HG03442 (cell line): ENCODE results near the gene LRRC17.
"Not testable (repeated sequence)": the region's sequence is repeated elsewhere in the genome, so short reads cannot be mapped to it uniquely, and the experiment has no call there.

ENCODE experiments used
- ATAC-seq: cut with Tn5 transposase; IDR thresholded peaks from one replicate; pipeline ENCODE4 v1.9.1; 2021; ENCODE audit warnings: mild to moderate bottlenecking, moderate library complexity; ENCODE audit not compliant: unreplicated experiment

LRRC17 gene

GRCh38 chr7:102942181-102942866, 29.5 kb downstream of the LRRC17 start:
- no peak for ATAC-seq

DNA sequence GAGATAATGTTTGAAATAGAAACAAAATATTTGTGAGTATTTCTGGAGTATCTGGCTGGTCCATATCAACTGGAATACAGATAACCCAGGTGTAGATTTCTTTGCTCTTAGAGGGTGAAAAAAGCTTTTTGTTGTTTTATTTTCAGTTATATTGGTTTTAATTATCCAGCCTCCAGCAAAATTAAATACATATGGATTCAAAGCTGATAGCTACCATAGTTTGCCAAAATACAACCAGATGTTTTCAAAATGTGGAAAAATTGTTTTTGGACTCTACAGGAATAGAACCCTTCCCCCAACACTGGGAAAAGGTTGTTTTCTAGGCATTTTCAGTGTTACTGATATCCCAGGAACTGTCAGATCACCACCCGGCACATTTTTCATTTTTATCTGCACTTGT, 30.1 kb downstream of the LRRC17 start:
- no peak for ATAC-seq

- ATAC-seq: no peak
These were observed 30.8 kb downstream of the LRRC17 start for GRCh38 chr7:102943423-102944169.

DNA sequence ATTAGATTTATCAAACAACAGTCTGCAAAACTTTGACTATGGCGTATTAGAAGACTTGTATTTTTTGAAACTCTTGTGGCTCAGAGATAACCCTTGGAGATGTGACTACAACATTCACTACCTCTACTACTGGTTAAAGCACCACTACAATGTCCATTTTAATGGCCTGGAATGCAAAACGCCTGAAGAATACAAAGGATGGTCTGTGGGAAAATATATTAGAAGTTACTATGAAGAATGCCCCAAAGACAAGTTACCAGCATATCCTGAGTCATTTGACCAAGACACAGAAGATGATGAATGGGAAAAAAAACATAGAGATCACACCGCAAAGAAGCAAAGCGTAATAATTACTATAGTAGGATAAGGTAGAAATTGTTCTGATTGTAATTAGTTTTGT, 31.4 kb downstream of the LRRC17 start:
- no peak for ATAC-seq

GRCh38 chr7:102951839-102952238, 39.0 kb downstream of the LRRC17 start:
- ATAC-seq: no peak

DNA sequence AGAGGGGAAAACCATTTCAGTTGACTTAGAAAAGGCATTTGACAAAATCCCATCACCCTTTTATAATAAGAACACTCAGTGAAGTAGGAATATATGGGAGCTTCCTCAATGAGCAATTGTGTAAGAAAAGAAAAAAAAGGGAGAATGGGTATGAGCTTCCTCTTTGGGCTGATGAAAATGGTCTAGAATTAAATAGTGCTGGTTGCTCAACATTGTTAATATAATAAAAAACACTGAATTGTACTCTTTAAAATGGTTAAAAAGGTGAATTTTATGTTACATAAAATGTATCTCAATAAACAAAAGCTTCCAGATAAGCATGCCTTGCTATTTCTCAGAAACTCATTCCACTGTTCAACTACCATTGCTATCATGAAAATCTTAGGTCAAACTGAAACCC, 40.6 kb downstream of the LRRC17 start:
- ATAC-seq: no peak

GRCh38 chr7:102954359-102954758, 41.6 kb downstream of the LRRC17 start:
- ATAC-seq: not testable (repeated sequence)

GRCh38 chr7:102958004-102958403, 45.2 kb downstream of the LRRC17 start:
- not testable (repeated sequence) for ATAC-seq

DNA sequence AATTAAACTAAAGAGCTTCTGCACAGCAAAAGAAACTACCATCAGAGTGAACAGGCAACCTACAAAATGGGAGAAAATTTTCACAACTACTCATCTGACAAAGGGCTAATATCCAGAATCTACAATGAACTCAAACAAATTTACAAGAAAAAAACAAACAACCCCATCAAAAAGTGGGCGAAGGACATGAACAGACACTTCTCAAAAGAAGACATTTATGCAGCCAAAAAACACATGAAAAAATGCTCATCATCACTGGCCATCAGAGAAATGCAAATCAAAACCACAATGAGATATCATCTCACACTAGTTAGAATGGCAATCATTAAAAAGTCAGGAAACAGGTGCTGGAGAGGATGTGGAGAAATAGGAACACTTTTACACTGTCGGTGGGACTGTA, 49.2 kb downstream of the LRRC17 start:
- not testable (repeated sequence) for ATAC-seq

GRCh38 chr7:102966465-102966864, 53.7 kb downstream of the LRRC17 start:
- no peak for ATAC-seq

- ATAC-seq: no peak
These were observed 55.0 kb downstream of the LRRC17 start for GRCh38 chr7:102967798-102968197.

- no peak for ATAC-seq
These were observed 60.4 kb downstream of the LRRC17 start for GRCh38 chr7:102973096-102973802.

DNA sequence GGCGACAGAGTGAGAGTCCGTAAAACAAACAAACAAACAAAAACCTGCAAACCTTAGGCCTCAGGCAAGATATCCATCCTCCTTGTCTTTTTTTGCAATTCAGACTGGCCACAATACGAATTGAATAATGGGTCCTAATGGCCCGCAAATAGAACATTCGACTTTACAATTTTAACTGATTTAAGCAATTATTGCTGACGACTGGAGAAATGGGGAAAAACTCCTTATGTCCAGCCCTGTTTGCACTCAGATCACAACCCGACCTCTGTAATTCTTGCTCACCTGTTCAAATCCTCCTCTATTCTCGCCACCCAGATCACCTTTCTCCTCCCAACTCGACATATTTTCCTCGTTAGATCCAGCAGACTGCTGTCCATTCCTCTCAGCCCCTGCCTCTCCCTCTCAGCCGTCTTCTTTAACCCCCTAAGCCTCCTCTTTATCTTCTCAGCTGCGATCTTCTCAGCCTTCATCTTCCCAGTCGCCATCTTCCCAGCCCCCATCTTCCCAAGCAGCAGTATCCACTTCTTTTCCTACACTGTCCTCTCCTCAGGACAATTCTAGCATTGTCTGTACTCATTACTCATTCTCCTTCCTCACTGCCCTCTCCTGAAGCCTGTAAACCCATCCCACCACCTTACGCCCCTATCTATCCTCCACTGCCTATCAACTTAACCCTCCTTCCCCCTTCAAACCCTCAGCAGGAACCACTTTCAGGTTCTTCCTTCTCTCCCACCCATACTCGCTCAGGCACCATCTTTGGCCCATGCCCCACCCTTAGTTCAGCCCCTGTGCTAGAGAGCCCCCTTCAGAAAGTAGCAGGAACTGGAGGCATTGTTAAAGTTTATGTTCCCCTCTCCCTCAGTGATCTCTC, 61.8 kb downstream of the LRRC17 start:
- ATAC-seq: no peak

- ATAC-seq: no peak
These were observed 63.1 kb downstream of the LRRC17 start for GRCh38 chr7:102975854-102976253.

DNA sequence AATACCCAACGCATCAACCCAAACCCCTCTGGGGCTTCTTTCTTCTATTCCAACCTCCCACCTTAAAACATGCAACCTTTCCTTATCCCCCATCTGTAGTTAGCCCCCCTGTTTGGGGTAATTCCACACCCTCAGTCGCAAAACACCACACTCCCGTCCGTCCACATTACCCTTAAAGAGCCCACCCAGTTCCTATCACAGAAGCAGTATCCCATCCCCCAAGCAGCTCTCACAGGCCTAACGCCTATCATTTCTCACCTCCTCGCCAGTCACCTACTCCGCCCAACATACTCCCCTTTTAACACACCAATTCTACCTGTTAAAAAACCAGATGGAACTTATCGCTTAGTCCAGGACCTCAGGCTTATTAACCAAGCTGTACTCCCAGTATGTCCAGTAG, 63.7 kb downstream of the LRRC17 start:
- no peak for ATAC-seq

DNA sequence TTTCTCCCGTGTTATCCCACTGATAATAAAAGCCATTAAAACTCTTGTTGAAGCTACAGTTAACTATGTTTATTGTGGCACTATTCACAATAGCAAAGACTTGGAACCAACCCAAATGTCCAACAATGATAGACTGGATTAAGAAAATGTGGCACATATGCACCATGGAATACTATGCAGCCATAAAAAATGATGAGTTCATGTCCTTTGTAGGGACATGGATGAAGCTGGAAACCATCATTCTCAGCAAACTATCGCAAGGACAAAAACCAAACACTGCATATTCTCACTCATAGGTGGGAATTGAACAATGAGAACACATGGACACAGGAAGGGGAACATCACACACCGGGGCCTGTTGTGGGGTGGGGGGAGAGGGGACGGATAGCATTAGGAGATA, 64.8 kb downstream of the LRRC17 start:
- not testable (repeated sequence) for ATAC-seq

GRCh38 chr7:102978284-102978683, 65.5 kb downstream of the LRRC17 start:
- no peak for ATAC-seq

GRCh38 chr7:102979670-102980069, 66.9 kb downstream of the LRRC17 start:
- no peak for ATAC-seq

GRCh38 chr7:102981451-102981850, 68.7 kb downstream of the LRRC17 start:
- no peak for ATAC-seq

- no peak for ATAC-seq
These were observed 69.4 kb downstream of the LRRC17 start for GRCh38 chr7:102982235-102982634.

- ATAC-seq: no peak
These were observed 70.8 kb downstream of the LRRC17 start for GRCh38 chr7:102983602-102984001.
